Kidney epithelial cell (primary cell): ENCODE data around the gene E2F4. TPM values are rescaled to one million over a fixed set of nuclear protein-coding genes. Genes with fewer than 3 reads are reported as not detected.

ENCODE experiments used
- DNase-seq: peaks from one replicate; pipeline ENCODE4 v3.0.0-alpha.2; 2010; ENCODE audit warnings: low read depth
- H3K27me3 ChIP-seq: 2 replicates; pipeline ENCODE4 v1.6.0; 2011; ENCODE audit warnings: low read length; ENCODE audit not compliant: control insufficient read depth, insufficient read depth
- H3K36me3 ChIP-seq: 2 replicates; pipeline ENCODE4 v1.5.1; 2011; ENCODE audit warnings: low read length; ENCODE audit not compliant: control insufficient read depth, insufficient read depth
- H3K4me3 ChIP-seq: 2 replicates; pipeline ENCODE4 v1.5.1; 2011; ENCODE audit warnings: low read depth, mild to moderate bottlenecking, control low read depth, low read length
- CTCF ChIP-seq: IDR thresholded peaks from 2 replicates; pipeline ENCODE4 v1.5.1; 2011; ENCODE audit warnings: mild to moderate bottlenecking, moderate library complexity, low read length, control low read depth, inconsistent platforms; ENCODE audit not compliant: insufficient read depth, poor library complexity, severe bottlenecking
- total RNA-seq: library from RNA; depleted of rRNA; stranded (reverse); fragments of >200 nt; gene quantifications from 2 replicates; pipeline ENCODE4 v1.2.3, GENCODE V29; 2015

Gene E2F4
- total RNA-seq, 1 donor from 2014 or later = 84.9 TPM

DNA sequence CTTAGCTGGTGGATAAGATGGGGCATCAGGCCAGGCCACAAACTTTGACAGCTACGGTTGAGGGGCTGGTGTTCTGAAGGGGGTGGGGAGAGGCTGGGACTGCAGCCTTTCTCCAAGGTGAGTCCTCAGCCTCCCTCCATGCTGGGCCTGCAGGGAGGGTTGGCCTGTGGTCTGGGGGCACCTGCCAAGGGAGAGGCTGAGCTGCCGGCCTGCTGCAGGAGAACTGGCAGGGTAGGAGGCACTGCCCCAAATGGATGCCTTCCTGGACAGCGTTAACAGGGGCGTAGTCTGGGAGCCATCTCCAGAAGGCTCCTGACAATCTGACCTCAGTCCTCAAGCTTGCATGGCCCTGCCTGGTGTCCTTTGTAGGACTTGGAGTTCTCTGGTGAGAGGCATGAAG, 12.1 kb downstream of the E2F4 start:
- Histone ChIP-seq H3K36me3 (no peaks in the 10 kb centered on the region), H3K4me3 (no peak overlapping the region), H3K27me3 (no peaks in the 10 kb centered on the region)
- TF ChIP-seq CTCF = no peak
- DNase-seq = no peak

- H3K27me3 ChIP-seq = no peaks in the 10 kb centered on the region
- no peak for DNase-seq
- no peaks in the 10 kb centered on the region for H3K36me3 ChIP-seq
- no peak overlapping the region for H3K4me3 ChIP-seq
- no peak for TF ChIP-seq CTCF
Measured at GRCh38 chr16:67206129-67206837, 14.3 kb downstream of the E2F4 start.

DNA sequence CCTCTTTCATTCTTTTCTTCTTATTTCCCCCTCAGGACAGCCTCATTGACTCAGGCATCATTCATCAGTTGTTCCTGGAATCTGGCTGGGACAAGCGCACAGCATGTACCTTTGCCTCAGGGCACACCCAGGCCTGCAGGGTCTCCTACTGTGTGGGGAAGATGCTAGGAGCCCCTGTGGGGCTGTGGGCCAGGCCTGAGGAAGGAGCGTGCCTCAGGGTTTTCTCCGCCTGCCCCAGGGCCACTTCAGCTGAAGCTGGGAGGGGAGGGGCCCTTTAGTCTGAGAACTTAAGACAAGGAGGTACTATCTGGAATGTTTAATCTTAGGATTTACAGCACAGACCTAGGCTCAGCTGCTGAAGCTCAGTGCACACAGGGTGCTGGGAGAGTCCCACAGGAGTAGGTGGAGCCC, 14.9 kb downstream of the E2F4 start:
- no peak overlapping the region for H3K4me3 ChIP-seq
- no peak for TF ChIP-seq CTCF
- DNase-seq = no peak

DNA sequence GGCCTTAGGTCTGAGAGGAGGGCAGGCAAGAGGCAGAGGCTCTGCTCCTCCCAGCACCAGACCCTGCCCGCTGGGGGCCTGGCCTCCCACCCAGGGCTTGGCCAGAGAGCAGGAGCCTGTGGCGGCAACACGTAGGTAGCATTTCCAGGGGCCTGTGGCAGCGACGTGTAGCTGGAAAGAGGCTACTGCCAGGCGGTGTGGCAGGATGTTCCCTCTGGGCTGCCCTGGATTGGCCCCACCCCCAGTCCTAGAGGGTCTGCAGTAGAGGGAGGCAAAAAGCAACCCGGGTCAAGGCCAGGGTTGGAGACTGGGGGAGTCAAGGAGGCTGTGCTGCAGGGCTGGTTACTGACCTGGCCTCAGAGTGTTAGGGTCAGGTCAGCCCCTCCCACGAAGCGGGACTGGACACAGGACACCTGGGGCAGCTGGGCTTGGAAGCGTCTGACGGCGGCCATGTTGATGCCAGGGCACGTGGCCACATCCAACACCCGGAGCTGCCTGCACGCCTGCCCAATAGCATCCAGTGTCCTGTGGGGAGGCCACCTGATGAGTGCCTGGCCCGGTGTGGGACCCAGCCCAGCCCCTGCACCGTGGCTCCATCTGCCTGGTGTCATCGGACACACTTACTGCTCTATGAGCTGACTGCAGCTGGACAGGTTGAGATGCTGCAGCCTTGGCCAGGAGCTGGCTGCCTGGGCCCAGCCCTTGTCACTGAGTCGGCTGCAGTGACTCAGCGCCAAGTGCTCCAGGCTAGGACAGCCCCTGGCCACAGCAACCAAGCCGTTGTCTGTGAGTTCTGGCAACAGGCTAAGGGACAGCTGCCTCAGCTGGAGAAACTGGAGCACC, 15.5 kb downstream of the E2F4 start:
- Histone ChIP-seq H3K27me3 (no peaks in the 10 kb centered on the region), H3K4me3 (no peak overlapping the region), H3K36me3 (no peaks in the 10 kb centered on the region)
- TF ChIP-seq CTCF = no peak
- DNase-seq = no peak

More for the DNA sequence above, 14.9 kb downstream of the E2F4 start:
- no peaks in the 10 kb centered on the region for H3K36me3 ChIP-seq
- H3K27me3 ChIP-seq = no peaks in the 10 kb centered on the region

DNA sequence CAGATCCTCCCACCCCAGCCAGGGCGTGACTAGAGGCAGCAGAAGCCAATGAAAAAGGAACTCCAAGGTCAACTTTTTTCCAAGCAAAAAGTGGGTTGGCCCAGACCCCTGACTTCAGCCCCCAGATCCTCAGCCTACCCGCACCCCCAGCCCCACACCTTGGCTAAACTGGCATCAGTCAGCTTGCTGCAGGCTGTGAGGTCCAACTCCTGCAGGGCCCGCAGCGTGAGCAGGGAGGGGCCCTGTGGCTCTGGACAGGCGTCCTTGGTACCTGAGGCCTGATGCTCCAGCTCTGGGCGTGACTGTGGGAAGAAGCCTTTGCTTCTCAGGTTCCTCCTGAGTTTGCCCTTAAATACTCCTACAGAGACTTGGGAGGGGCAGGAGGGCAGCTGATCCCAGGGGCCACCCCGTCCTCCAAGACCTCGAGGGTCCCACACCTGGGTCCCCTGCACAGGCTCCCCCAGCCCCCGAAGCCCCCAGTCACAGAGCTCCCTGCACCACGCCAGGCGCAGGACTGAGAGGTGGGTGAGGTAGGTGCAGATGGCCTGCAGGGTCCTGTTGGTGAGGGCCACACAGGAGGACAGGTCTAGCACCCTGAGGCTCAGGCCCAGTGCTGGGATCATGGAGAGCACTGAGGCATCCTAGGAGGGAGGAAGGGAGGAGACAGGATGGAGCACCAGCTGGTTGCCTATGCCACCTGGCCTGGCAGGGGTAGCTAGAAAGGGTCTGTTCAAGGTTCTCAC, 16.4 kb downstream of the E2F4 start:
- Histone ChIP-seq H3K27me3 (no peaks in the 10 kb centered on the region), H3K36me3 (no peaks in the 10 kb centered on the region), H3K4me3 (no peak overlapping the region)
- no peak for DNase-seq
- no peak for TF ChIP-seq CTCF
